Cardiac fibroblast (primary cell): ENCODE measurements around the gene WDR55.

Source experiments
- DNase-seq, 2 donors: peaks; one replicate each; pipeline versions ENCODE4 v3.0.0 to v3.0.0-alpha.2; 2010; ENCODE audit warnings: low read depth in 2 of 2
- H3K4me3 ChIP-seq, 2 donors: replicated peaks in 1 of 2; 1 replicate in 1 of 2; 2 replicates in 1 of 2; pipeline ENCODE4 v1.5.1; 2011; ENCODE audit warnings: low read depth in 2 of 2, low read length in 2 of 2, mild to moderate bottlenecking in 2 of 2, moderate library complexity in 1 of 2
- CTCF ChIP-seq: IDR thresholded peaks from one replicate; pipeline ENCODE4 v1.5.1; 2011; ENCODE audit warnings: low read depth, mild to moderate bottlenecking, low read length, inconsistent platforms

The WDR55 gene

GRCh38 chr5:140673187-140673976, 8.7 kb downstream of the WDR55 start, which contains the start of gene DND1:
Gene DND1, minus strand, starts transcription at chr5:140673576. Its CDS starts 34 bp downstream, at chr5:140673542.
- no peak for DNase-seq
- H3K4me3 ChIP-seq, result no peak within 1 kb of the TSS
- no peak for TF ChIP-seq CTCF

DNA sequence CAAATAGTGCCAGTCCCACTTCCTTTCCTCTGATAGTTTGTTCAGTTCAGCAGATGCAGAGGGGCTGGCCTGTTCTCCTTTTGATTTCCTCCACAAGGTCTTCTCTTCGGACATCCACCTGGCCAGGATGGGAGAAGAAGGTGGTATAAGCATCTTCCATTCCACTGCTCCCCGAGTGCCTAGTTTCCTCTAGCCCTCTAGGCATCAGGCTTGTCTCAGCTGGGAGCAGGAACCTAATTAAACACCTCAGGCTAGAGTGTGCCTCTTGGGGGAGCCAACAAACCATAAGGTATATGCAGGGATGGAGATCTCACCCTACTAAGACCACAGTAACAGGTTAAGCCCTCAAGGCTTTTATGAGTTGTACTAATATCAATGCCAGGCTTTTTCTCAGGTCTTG, 9.5 kb downstream of the WDR55 start:
- TF ChIP-seq CTCF, result no peak
- no peak overlapping the region for H3K4me3 ChIP-seq
- DNase-seq, result no peak

DNA sequence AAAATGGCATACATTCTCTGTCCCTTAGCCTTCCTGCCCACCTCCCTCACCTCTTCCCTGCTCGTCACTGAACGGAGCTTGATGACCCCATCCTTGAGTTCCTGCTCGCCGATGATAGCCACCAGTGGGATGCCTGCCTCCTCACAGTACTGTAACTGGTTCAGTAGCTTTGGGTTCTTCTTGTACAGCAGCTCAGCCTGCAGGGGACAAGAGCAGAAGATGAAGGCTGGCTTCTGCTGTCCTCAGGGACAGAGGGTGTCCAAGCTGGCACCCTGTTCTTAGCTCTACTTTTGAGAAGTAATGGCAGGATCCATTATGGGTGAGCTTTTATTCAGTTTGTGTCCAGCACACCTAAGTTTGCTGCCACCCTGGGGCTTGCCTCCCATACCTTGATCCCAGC, 9.9 kb downstream of the WDR55 start:
- DNase-seq, result no peak
- no peak for TF ChIP-seq CTCF
- no peak overlapping the region for H3K4me3 ChIP-seq

DNA sequence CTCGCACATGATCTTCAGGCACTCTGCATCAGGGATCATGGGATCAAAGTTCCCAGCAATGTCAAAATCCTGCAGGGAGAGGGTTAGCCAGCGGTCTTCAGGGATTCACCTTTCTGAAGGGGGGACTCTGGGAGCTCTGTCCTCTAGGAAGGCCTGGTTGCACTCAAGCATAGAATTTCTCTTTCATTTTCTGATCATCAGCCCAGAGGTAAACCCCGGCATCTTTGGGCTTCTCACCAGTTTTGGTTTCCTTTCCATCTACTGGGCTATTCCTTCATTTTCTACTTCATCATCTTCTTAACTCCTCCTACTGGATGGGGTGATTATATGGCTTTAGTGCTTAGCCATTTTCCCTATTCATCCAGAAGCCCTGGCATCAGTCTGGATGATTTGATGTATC, 13.2 kb downstream of the WDR55 start:
- TF ChIP-seq CTCF, result no peak
- H3K4me3 ChIP-seq, result no peak overlapping the region

GRCh38 chr5:140678993-140679392, 14.3 kb downstream of the WDR55 start:
- H3K4me3 ChIP-seq, result no peak overlapping the region
- DNase-seq, result no peak

More for the DNA sequence above, 13.2 kb downstream of the WDR55 start:
- DNase-seq, result no peak

GRCh38 chr5:140690376-140690932, 25.8 kb downstream of the WDR55 start:
- H3K4me3 ChIP-seq, result peak overlapping the region; percentile 68 to 88
- DNase-seq, result no peak
- TF ChIP-seq CTCF, result no peak

More at GRCh38 chr5:140678993-140679392, 14.3 kb downstream of the WDR55 start:
- TF ChIP-seq CTCF, result no peak
